GM18873 (cell line): Measurements from ENCODE around the gene RAB7A.
"Not testable (repeated sequence)": the region's sequence is repeated elsewhere in the genome, so short reads cannot be mapped to it uniquely, and the experiment has no call there.

Experiments used
- ATAC-seq: cut with Tn5 transposase; IDR thresholded peaks from one replicate; pipeline ENCODE4 v1.9.1; 2021; ENCODE audit warnings: mild to moderate bottlenecking, moderate library complexity, moderate number of reproducible peaks; ENCODE audit not compliant: unreplicated experiment, low FRiP score

The RAB7A gene

GRCh38 chr3:128814519-128815317 lies 88.7 kb downstream of the RAB7A start:
- ATAC-seq: no peak

- ATAC-seq: no peak
Measured at GRCh38 chr3:128815318-128816064, 89.5 kb downstream of the RAB7A start.

- ATAC-seq: no peak
Measured at GRCh38 chr3:128818186-128818787, 92.3 kb downstream of the RAB7A start.

GRCh38 chr3:128820252-128820839 lies 94.4 kb downstream of the RAB7A start:
- no peak for ATAC-seq

- no peak for ATAC-seq
Measured at GRCh38 chr3:128823008-128823407, 97.0 kb downstream of the RAB7A start.

- ATAC-seq: no peak
Measured at GRCh38 chr3:128823631-128824030, 97.6 kb downstream of the RAB7A start.

GRCh38 chr3:128824132-128824850 lies 98.3 kb downstream of the RAB7A start:
- ATAC-seq: no peak

GRCh38 chr3:128825117-128825725 lies 99.2 kb downstream of the RAB7A start:
- ATAC-seq: no peak

GRCh38 chr3:128829087-128829486 lies 103.1 kb downstream of the RAB7A start:
- not testable (repeated sequence) for ATAC-seq

GRCh38 chr3:128829925-128830625 lies 104.1 kb downstream of the RAB7A start:
- ATAC-seq: not testable (repeated sequence)

GRCh38 chr3:128830762-128831161 lies 104.8 kb downstream of the RAB7A start:
- not testable (repeated sequence) for ATAC-seq

- ATAC-seq: not testable (repeated sequence)
Measured at GRCh38 chr3:128832979-128833378, 107.0 kb downstream of the RAB7A start.

- no peak for ATAC-seq
Measured at GRCh38 chr3:128835096-128835495, 109.1 kb downstream of the RAB7A start.

- ATAC-seq: no peak
Measured at GRCh38 chr3:128841926-128842920, 116.2 kb downstream of the RAB7A start.

GRCh38 chr3:128844502-128844901 lies 118.5 kb downstream of the RAB7A start:
- no peak for ATAC-seq

- no peak for ATAC-seq
Measured at GRCh38 chr3:128845119-128845777, 119.3 kb downstream of the RAB7A start.

- ATAC-seq: no peak
Measured at GRCh38 chr3:128845778-128846485, 119.9 kb downstream of the RAB7A start.
